Fibroblast of the aortic adventitia (primary cell): Measurements from ENCODE around the gene DDX60. TPM values are rescaled to one million over a fixed set of nuclear protein-coding genes. Genes with fewer than 3 reads are reported as not detected.

Experiments
- DNase-seq: peaks from one replicate; pipeline ENCODE4 v3.0.0-alpha.2; 2010; ENCODE audit warnings: low read depth
- H3K4me3 ChIP-seq: 2 replicates; pipeline ENCODE4 v1.5.1; 2011; ENCODE audit warnings: low read depth, mild to moderate bottlenecking, control low read depth, low read length, moderate library complexity
- CTCF ChIP-seq: IDR thresholded peaks from 2 replicates; pipeline ENCODE4 v1.5.1; 2011; ENCODE audit warnings: mild to moderate bottlenecking, low read length, control low read depth, inconsistent platforms; ENCODE audit not compliant: insufficient read depth
- total RNA-seq: library from RNA; depleted of rRNA; stranded (reverse); fragments of >200 nt; gene quantifications from 2 replicates; pipeline ENCODE4 v1.2.3, GENCODE V29; 2012; ENCODE audit warnings: low replicate concordance

DDX60 gene
- total RNA-seq, 1 donor: 24.8 TPM

- no peak for TF ChIP-seq CTCF
- no peak for DNase-seq
- no peak overlapping the region for H3K4me3 ChIP-seq
Measured at GRCh38 chr4:168273838-168274237, 44.7 kb downstream of the DDX60 start.

- TF ChIP-seq CTCF: no peak
- no peak for DNase-seq
- no peak overlapping the region for H3K4me3 ChIP-seq
Measured at GRCh38 chr4:168272488-168272887, 46.1 kb downstream of the DDX60 start.

GRCh38 chr4:168269896-168270295, 48.7 kb downstream of the DDX60 start:
- no peak for DNase-seq
- H3K4me3 ChIP-seq: no peak overlapping the region
- TF ChIP-seq CTCF: no peak

GRCh38 chr4:168265327-168265726, 53.2 kb downstream of the DDX60 start:
- no peak overlapping the region for H3K4me3 ChIP-seq
- no peak for DNase-seq
- no peak for TF ChIP-seq CTCF

GRCh38 chr4:168264903-168265302, 53.6 kb downstream of the DDX60 start:
- no peak for DNase-seq
- no peak for TF ChIP-seq CTCF

GRCh38 chr4:168263039-168263438, 55.5 kb downstream of the DDX60 start:
- no peak for DNase-seq
- TF ChIP-seq CTCF: no peak
- no peak overlapping the region for H3K4me3 ChIP-seq

More at GRCh38 chr4:168264903-168265302, 53.6 kb downstream of the DDX60 start:
- no peak overlapping the region for H3K4me3 ChIP-seq

GRCh38 chr4:168259096-168259495, 59.5 kb downstream of the DDX60 start:
- no peak overlapping the region for H3K4me3 ChIP-seq
- no peak for TF ChIP-seq CTCF
- DNase-seq: no peak
